Progenitor cell of endocrine pancreas (in vitro differentiated cells): ENCODE results near the gene DNAJC27. TPM values are rescaled to one million over a fixed set of nuclear protein-coding genes. Genes with fewer than 3 reads are reported as not detected.
"Not testable (repeated sequence)": the region's sequence is repeated elsewhere in the genome, so short reads cannot be mapped to it uniquely, and the experiment has no call there.

Experiments
- DNase-seq: peaks from one replicate; pipeline ENCODE4 v3.0.0; 2021; ENCODE audit warnings: low spot score; ENCODE audit not compliant: unreplicated experiment
- H3K27ac Mint-ChIP-seq: 2 replicates; pipeline ENCODE4 v1.8.0; 2021; ENCODE audit warnings: mild to moderate bottlenecking, moderate library complexity, mixed read lengths
- H3K27me3 Mint-ChIP-seq: 2 replicates; pipeline ENCODE4 v1.8.0; 2021; ENCODE audit warnings: mixed read lengths
- H3K36me3 Mint-ChIP-seq: 2 replicates; pipeline ENCODE4 v1.8.0; 2022; ENCODE audit warnings: mixed read lengths; ENCODE audit not compliant: insufficient read depth
- H3K4me1 Mint-ChIP-seq: 2 replicates; pipeline ENCODE4 v1.8.0; 2021; ENCODE audit warnings: low read depth, mixed read lengths
- H3K4me3 Mint-ChIP-seq: 2 replicates; pipeline ENCODE4 v1.8.0; 2021; ENCODE audit warnings: low read depth, mild to moderate bottlenecking, moderate library complexity, mixed read lengths
- H3K9me3 Mint-ChIP-seq: 2 replicates; pipeline ENCODE4 v1.8.0; 2021; ENCODE audit warnings: low read depth, mixed read lengths
- CTCF ChIP-seq: fragments of 200-600 bp; sonication (generic); IDR thresholded peaks from one replicate; pipeline ENCODE4 v1.5.0; 2021; ENCODE audit warnings: antibody characterized with exemption, mild to moderate bottlenecking; ENCODE audit not compliant: unreplicated experiment
- total RNA-seq: library from RNA; stranded (reverse); gene quantifications from 2 replicates; pipeline ENCODE4 v1.2.1, GENCODE V29; 2021

Gene DNAJC27
- total RNA-seq, 1 donor from 2014 or later, result 11.3 TPM

- peaks cover 14% of the 10 kb centered on the region for H3K27me3 Mint-ChIP-seq
Observed at GRCh38 chr2:25001325-25001637, 29.5 kb upstream of the DNAJC27 start.

GRCh38 chr2:25000503-25001324 is 29.0 kb upstream of the DNAJC27 start:
- Mint-ChIP-seq H3K4me3 (no peak overlapping the region), H3K4me1 (no peaks in the 10 kb centered on the region), H3K27ac (no peak overlapping the region), H3K9me3 (no peaks in the 10 kb centered on the region), H3K36me3 (no peaks in the 10 kb centered on the region), H3K27me3 (peaks cover 14% of the 10 kb centered on the region)
- DNase-seq, result no peak
- TF ChIP-seq CTCF, result no peak

More at GRCh38 chr2:25001325-25001637, 29.5 kb upstream of the DNAJC27 start:
- DNase-seq, result no peak
- no peaks in the 10 kb centered on the region for H3K4me1 Mint-ChIP-seq
- no peaks in the 10 kb centered on the region for H3K9me3 Mint-ChIP-seq
- H3K36me3 Mint-ChIP-seq, result no peaks in the 10 kb centered on the region
- TF ChIP-seq CTCF, result no peak
- H3K27ac Mint-ChIP-seq, result no peak overlapping the region
- H3K4me3 Mint-ChIP-seq, result no peak overlapping the region

GRCh38 chr2:25000036-25000435 is 28.3 kb upstream of the DNAJC27 start:
- H3K4me1 Mint-ChIP-seq, result no peaks in the 10 kb centered on the region
- TF ChIP-seq CTCF, result no peak

GRCh38 chr2:24999097-24999496 is 27.3 kb upstream of the DNAJC27 start:
- not testable (repeated sequence) for H3K4me3 Mint-ChIP-seq, DNase-seq, H3K9me3 Mint-ChIP-seq, H3K27ac Mint-ChIP-seq, H3K4me1 Mint-ChIP-seq, H3K36me3 Mint-ChIP-seq
- H3K27me3 Mint-ChIP-seq, result peaks cover 19% of the 10 kb centered on the region

More at GRCh38 chr2:25000036-25000435, 28.3 kb upstream of the DNAJC27 start:
- Mint-ChIP-seq H3K27ac (no peak overlapping the region), H3K4me3 (no peak overlapping the region), H3K9me3 (no peaks in the 10 kb centered on the region), H3K27me3 (peaks cover 14% of the 10 kb centered on the region), H3K36me3 (no peaks in the 10 kb centered on the region)
- no peak for DNase-seq

- H3K9me3 Mint-ChIP-seq, result peaks cover 6% of the 10 kb centered on the region
- no peak overlapping the region for H3K4me3 Mint-ChIP-seq
- no peak for DNase-seq
- no peak for TF ChIP-seq CTCF
- H3K4me1 Mint-ChIP-seq, result peaks cover 2% of the 10 kb centered on the region
- no peaks in the 10 kb centered on the region for H3K36me3 Mint-ChIP-seq
- peaks cover 12% of the 10 kb centered on the region for H3K27me3 Mint-ChIP-seq
- H3K27ac Mint-ChIP-seq, result no peak overlapping the region
Observed at GRCh38 chr2:24994146-24994724, 22.5 kb upstream of the DNAJC27 start.
